ENCODE data around the gene PAPPA2. TPM values are rescaled to one million over a fixed set of nuclear protein-coding genes. Genes with fewer than 3 reads are reported as not detected.

Gene PAPPA2
- total RNA-seq, 5 donors from 2014 or later (not counting 1 experiment from before 2014, with no cell fraction given), result 0.03 to 0.06 TPM; not detected in 3

DNA sequence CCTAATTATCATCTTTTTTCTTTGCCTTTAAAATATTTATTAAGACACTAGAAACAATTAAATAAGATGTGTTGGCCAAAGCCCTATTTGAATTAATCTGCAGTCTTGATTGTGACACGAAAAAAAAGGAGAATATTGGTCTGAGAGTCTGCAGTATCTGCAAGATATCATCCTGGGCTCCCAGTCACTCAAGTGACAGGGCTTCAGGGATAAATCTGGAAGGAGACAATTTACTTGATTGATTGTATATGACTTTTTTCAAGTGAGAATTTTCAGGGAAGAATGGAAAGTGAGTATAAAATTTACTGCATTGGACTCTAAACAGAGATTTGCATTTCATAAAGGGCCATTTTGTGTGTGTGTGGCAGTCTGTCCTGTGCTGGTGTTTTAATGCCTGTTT is 233.7 kb downstream of the PAPPA2 start:
- Mint-ChIP-seq H3K27me3 (peaks cover 5 to 11% of the 10 kb centered on the region in 2 donors), H3K4me3 (no peak overlapping the region), H3K4me1 (no peaks in the 10 kb centered on the region), H3K36me3 (no peaks in the 10 kb centered on the region), H3K27ac (no peak overlapping the region), H3K9me3 (no peaks in the 10 kb centered on the region)
- ChIA-PET CTCF (no interaction called here), POLR2A (no interaction called here)
- no peaks in the 10 kb centered on the region for H3K9me3 ChIP-seq
- no peaks in the 10 kb centered on the region for H3K36me3 ChIP-seq (ENCODE audit: control insufficient read depth in 2 of 2, extremely low read depth in 1 of 2, insufficient read depth in 1 of 2, low read length in 1 of 2)
- DNase-seq (no peak), ATAC-seq (replicated peaks in 1 of 4) (no peak)
- 25% methylated on average over 1 of the region's 1 CpG for WGBS (ENCODE audit: insufficient coverage)
- no peaks in the 10 kb centered on the region for H3K27me3 ChIP-seq (replicated peaks in 1 of 2; ENCODE audit: control insufficient read depth in 2 of 2, extremely low read depth in 1 of 2, insufficient read depth in 2 of 2, low read length in 1 of 2)
- H3K27ac ChIP-seq (ENCODE audit: low read length), result no peak overlapping the region
- H3K4me1 ChIP-seq (ENCODE audit: control insufficient read depth in 1 of 2, extremely low read depth in 1 of 2, insufficient read depth in 2 of 2, low read length in 2 of 2), result no peaks in the 10 kb centered on the region
- no peak overlapping the region for H3K4me3 ChIP-seq (ENCODE audit: control insufficient read depth in 1 of 2, extremely low read depth in 1 of 2, low read length in 1 of 2)

DNA sequence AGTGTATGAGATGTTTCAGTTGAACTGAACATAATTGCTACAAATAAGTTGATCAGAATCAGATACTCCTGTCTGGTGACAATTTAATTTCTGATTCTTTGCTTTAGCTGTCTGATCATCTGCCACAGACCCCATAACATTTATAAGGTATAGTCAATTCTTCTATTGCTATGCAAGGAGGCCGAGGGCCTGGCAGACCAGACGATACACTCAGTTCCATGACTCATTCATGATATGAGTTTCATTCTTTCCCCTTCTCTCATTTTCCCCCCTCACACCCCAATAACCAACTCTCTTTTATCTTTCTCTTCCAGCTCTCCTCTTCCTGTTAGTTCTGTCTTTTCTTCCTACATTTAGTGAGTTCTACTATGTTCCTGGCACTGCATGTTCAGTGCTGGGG is 236.8 kb downstream of the PAPPA2 start:
- H3K4me1 ChIP-seq (ENCODE audit: control insufficient read depth in 1 of 2, extremely low read depth in 1 of 2, insufficient read depth in 2 of 2, low read length in 2 of 2), result no peaks in the 10 kb centered on the region
- no peak overlapping the region for H3K27ac ChIP-seq (ENCODE audit: low read length)
- DNase-seq (no peak), ATAC-seq (replicated peaks in 1 of 4) (no peak)
- no peaks in the 10 kb centered on the region for H3K36me3 Mint-ChIP-seq
- no peaks in the 10 kb centered on the region for H3K4me1 Mint-ChIP-seq
- no peaks in the 10 kb centered on the region for H3K9me3 ChIP-seq
- peaks cover 5 to 8% of the 10 kb centered on the region in 2 donors for H3K27me3 Mint-ChIP-seq
- ChIA-PET POLR2A (no interaction called here), CTCF (no interaction called here)
- H3K27me3 ChIP-seq (replicated peaks in 1 of 2; ENCODE audit: control insufficient read depth in 2 of 2, extremely low read depth in 1 of 2, insufficient read depth in 2 of 2, low read length in 1 of 2), result no peaks in the 10 kb centered on the region
- no peak overlapping the region for H3K27ac Mint-ChIP-seq
- H3K4me3 Mint-ChIP-seq, result no peak overlapping the region
- H3K9me3 Mint-ChIP-seq, result no peaks in the 10 kb centered on the region
- H3K36me3 ChIP-seq (ENCODE audit: control insufficient read depth in 2 of 2, extremely low read depth in 1 of 2, insufficient read depth in 1 of 2, low read length in 1 of 2), result no peaks in the 10 kb centered on the region
- 57% methylated on average over 2 of the region's 2 CpGs for WGBS (ENCODE audit: insufficient coverage)
- no peak overlapping the region for H3K4me3 ChIP-seq (ENCODE audit: control insufficient read depth in 1 of 2, extremely low read depth in 1 of 2, low read length in 1 of 2)

DNA sequence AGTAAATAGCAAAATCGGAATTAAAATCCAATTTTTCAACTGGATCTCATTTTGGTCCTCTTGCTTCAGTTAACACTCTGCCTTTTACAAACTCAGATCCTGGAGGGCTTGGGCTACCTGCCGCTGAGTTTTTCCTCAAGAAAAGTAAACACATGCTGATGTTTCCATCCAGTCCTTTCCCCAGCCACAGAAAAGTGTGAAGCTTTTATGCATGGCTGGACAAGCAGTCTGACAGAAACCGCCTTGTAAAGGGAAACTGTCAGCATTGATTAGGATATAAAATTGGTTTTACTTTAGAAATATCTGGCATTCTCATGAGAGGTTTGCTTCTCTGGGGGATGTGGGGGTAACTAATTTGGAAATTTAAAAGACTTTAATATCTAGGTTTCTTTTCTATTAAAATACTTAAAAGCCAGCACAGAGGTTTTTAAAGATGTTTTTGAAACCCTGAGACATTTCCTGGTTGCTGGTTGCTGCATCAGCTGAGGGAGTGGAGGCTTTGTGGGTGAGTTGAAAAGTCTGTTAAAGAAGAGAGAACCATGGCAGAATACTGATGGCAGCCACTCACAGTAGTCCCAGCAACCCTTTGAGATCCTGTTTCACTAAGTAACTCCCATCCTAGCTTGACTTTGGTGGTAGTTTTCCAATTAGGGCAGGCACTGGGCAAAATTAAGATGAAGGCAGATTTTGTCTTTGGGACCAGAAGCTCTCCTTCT is 238.3 kb downstream of the PAPPA2 start:
- H3K4me3 Mint-ChIP-seq, result no peak overlapping the region

DNA sequence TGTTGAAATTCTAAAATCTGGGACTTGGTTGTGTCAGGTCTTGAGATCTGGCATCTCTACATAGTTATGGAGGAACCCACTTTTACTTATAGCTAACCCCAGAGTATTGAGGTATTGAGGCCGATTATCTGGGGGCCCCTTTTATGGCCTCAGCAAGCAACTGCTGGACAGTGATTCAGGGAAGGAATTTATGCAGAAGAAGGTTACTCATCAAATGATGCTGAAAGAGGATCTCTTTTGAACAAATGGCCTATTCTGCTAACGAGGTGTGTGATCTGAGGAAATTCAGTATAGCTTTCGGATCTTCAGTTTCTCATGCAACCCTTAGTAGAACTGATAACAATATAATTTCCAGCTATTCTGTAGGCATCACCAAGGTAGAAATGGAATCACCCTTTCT is 239.9 kb downstream of the PAPPA2 start:
- DNase-seq (no peak), ATAC-seq (replicated peaks in 1 of 4) (no peak)
- POLR2A ChIA-PET, result no interaction called here
- Mint-ChIP-seq H3K27me3 (no peaks in the 10 kb centered on the region), H3K9me3 (peaks cover 0 to 3% (median 0%) of the 10 kb centered on the region in 3 donors), H3K36me3 (no peaks in the 10 kb centered on the region), H3K27ac (no peak overlapping the region), H3K4me1 (no peaks in the 10 kb centered on the region), H3K4me3 (no peak overlapping the region)
- no peaks in the 10 kb centered on the region for H3K27me3 ChIP-seq (replicated peaks in 1 of 2; ENCODE audit: control insufficient read depth in 2 of 2, extremely low read depth in 1 of 2, insufficient read depth in 2 of 2, low read length in 1 of 2)
- H3K27ac ChIP-seq (ENCODE audit: low read length), result no peak overlapping the region
- no peaks in the 10 kb centered on the region for H3K36me3 ChIP-seq (ENCODE audit: control insufficient read depth in 2 of 2, extremely low read depth in 1 of 2, insufficient read depth in 1 of 2, low read length in 1 of 2)
- H3K4me1 ChIP-seq (ENCODE audit: control insufficient read depth in 1 of 2, extremely low read depth in 1 of 2, insufficient read depth in 2 of 2, low read length in 2 of 2), result no peaks in the 10 kb centered on the region
- H3K9me3 ChIP-seq, result no peaks in the 10 kb centered on the region
- CTCF ChIA-PET, result interaction anchor here in 1 of 2 donors (1.2 kb wide), 1 partner anchor 12 kb away, joined by 3 read pairs; no protein-coding TSS in a partner anchor
- WGBS (ENCODE audit: insufficient coverage), result no CpG with 5 or more reads among the region's 3 CpGs
- no peak overlapping the region for H3K4me3 ChIP-seq (ENCODE audit: control insufficient read depth in 1 of 2, extremely low read depth in 1 of 2, low read length in 1 of 2)

More for the DNA sequence above, 238.3 kb downstream of the PAPPA2 start:
- ChIA-PET CTCF (no interaction called here), POLR2A (interaction anchor here in 1 of 2 donors (0.6 kb wide), 1 partner anchor 16 kb away, joined by 5 read pairs; no protein-coding TSS in a partner anchor)
- DNase-seq, result no peak
- no peak for ATAC-seq (replicated peaks in 1 of 4)
- H3K9me3 ChIP-seq, result no peaks in the 10 kb centered on the region
- no peaks in the 10 kb centered on the region for H3K36me3 Mint-ChIP-seq
- H3K4me3 ChIP-seq (ENCODE audit: control insufficient read depth in 1 of 2, extremely low read depth in 1 of 2, low read length in 1 of 2), result no peak overlapping the region
- H3K27me3 ChIP-seq (replicated peaks in 1 of 2; ENCODE audit: control insufficient read depth in 2 of 2, extremely low read depth in 1 of 2, insufficient read depth in 2 of 2, low read length in 1 of 2), result no peaks in the 10 kb centered on the region
- H3K4me1 ChIP-seq (ENCODE audit: control insufficient read depth in 1 of 2, extremely low read depth in 1 of 2, insufficient read depth in 2 of 2, low read length in 2 of 2), result no peaks in the 10 kb centered on the region
- no peak overlapping the region for H3K27ac ChIP-seq (ENCODE audit: low read length)
- no peaks in the 10 kb centered on the region for H3K36me3 ChIP-seq (ENCODE audit: control insufficient read depth in 2 of 2, extremely low read depth in 1 of 2, insufficient read depth in 1 of 2, low read length in 1 of 2)
- peaks cover 5 to 6% of the 10 kb centered on the region in 2 donors for H3K27me3 Mint-ChIP-seq
- no peaks in the 10 kb centered on the region for H3K4me1 Mint-ChIP-seq
- WGBS (ENCODE audit: insufficient coverage), result 83% methylated on average over 1 of the region's 3 CpGs
- no peak overlapping the region for H3K27ac Mint-ChIP-seq
- no peaks in the 10 kb centered on the region for H3K9me3 Mint-ChIP-seq

DNA sequence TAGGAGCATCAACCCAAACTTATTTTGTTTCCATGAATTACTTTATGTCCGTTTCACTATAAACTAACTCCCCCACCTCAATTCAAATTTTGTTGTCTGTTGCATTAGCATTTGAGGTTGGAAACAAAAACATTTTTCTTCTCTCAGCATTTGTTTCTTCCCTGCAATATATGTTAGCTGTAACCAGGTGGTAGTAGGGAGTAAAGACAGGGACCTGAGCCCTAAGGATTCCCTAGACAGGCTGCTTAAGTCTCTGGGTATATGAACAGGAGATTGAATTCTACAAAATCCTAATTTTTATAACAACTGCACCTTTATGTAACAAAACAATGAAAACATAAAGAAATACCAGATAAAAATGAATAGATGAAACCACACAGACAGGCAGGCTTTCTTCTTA is 242.6 kb downstream of the PAPPA2 start:
- Histone ChIP-seq H3K27ac (ENCODE audit: low read length) (no peak overlapping the region), H3K4me3 (ENCODE audit: control insufficient read depth in 1 of 2, extremely low read depth in 1 of 2, low read length in 1 of 2) (no peak overlapping the region), H3K4me1 (ENCODE audit: control insufficient read depth in 1 of 2, extremely low read depth in 1 of 2, insufficient read depth in 2 of 2, low read length in 2 of 2) (no peaks in the 10 kb centered on the region), H3K27me3 (replicated peaks in 1 of 2; ENCODE audit: control insufficient read depth in 2 of 2, extremely low read depth in 1 of 2, insufficient read depth in 2 of 2, low read length in 1 of 2) (no peaks in the 10 kb centered on the region), H3K9me3 (no peaks in the 10 kb centered on the region), H3K36me3 (ENCODE audit: control insufficient read depth in 2 of 2, extremely low read depth in 1 of 2, insufficient read depth in 1 of 2, low read length in 1 of 2) (no peaks in the 10 kb centered on the region)
- ChIA-PET CTCF (interaction anchor here in 1 of 2 donors (0.6 to 1.2 kb wide), 2 partner anchors 12 to 14 kb away, joined by 3 to 4 read pairs; no protein-coding TSS in a partner anchor), POLR2A (no interaction called here)
- WGBS (ENCODE audit: insufficient coverage), result no CpG with 5 or more reads among the region's 1 CpG
- ATAC-seq (replicated peaks in 1 of 4), result no peak
- DNase-seq, result no peak
- Mint-ChIP-seq H3K27ac (no peak overlapping the region), H3K27me3 (no peaks in the 10 kb centered on the region), H3K9me3 (peaks cover 0 to 3% (median 2%) of the 10 kb centered on the region in 3 donors), H3K4me3 (no peak overlapping the region), H3K4me1 (no peaks in the 10 kb centered on the region), H3K36me3 (no peaks in the 10 kb centered on the region)

DNA sequence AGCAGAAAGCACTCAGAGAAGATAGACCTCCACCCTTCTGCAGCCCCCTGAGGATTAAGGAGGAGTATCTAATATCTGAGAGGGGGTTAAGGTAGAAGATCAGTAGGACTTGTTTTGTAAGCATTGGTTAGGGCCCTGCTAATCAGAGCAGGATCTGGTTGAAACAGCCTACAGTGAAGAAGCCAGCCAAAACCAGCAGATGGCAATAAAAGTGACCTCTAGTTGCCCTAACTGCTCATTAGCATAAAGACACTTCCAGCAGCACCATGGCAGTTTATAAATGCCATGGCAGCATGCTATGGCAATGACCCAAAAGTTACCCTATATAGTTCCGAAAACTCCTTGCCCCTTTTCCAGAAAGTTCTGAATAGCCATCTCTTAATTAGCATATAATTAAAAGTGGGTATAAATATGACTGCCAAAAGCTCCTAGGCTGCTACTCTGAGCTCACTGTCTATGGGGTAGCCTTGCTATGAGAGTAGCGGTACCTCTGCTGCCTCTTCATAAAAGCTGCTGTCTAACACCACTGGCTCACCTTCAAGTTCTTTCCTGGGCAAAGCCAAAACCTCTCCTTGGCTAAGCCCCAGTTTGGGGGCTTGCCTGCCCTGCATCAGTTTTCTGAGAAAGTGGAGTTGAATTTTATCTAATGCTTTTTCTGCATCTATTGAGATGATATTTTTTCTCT is 254.2 kb downstream of the PAPPA2 start:
- DNase-seq, result no peak
- Mint-ChIP-seq H3K27me3 (peaks cover 0 to 2% of the 10 kb centered on the region in 2 donors), H3K27ac (no peak overlapping the region), H3K4me1 (no peaks in the 10 kb centered on the region), H3K9me3 (peaks cover 0 to 4% (median 0%) of the 10 kb centered on the region in 3 donors), H3K4me3 (no peak overlapping the region), H3K36me3 (no peaks in the 10 kb centered on the region)
- Histone ChIP-seq H3K27ac (ENCODE audit: low read length) (no peak overlapping the region), H3K4me1 (ENCODE audit: control insufficient read depth in 1 of 2, extremely low read depth in 1 of 2, insufficient read depth in 2 of 2, low read length in 2 of 2) (no peaks in the 10 kb centered on the region), H3K36me3 (ENCODE audit: control insufficient read depth in 2 of 2, extremely low read depth in 1 of 2, insufficient read depth in 1 of 2, low read length in 1 of 2) (no peaks in the 10 kb centered on the region), H3K9me3 (no peaks in the 10 kb centered on the region), H3K27me3 (replicated peaks in 1 of 2; ENCODE audit: control insufficient read depth in 2 of 2, extremely low read depth in 1 of 2, insufficient read depth in 2 of 2, low read length in 1 of 2) (no peaks in the 10 kb centered on the region), H3K4me3 (ENCODE audit: control insufficient read depth in 1 of 2, extremely low read depth in 1 of 2, low read length in 1 of 2) (no peak overlapping the region)
- WGBS (ENCODE audit: insufficient coverage), result 60% methylated on average over 1 of the region's 2 CpGs
- no peak for ATAC-seq (replicated peaks in 1 of 4)
- ChIA-PET CTCF (no interaction called here), POLR2A (no interaction called here)
